GOT3 (cell line): Measurements from ENCODE around the gene IL2RG.

Source experiments
- DNase-seq: peaks from one replicate; lab custom pipeline; 2025; ENCODE audit warnings: mixed read lengths; lab: John Stamatoyannopoulos, UW

IL2RG gene

DNA sequence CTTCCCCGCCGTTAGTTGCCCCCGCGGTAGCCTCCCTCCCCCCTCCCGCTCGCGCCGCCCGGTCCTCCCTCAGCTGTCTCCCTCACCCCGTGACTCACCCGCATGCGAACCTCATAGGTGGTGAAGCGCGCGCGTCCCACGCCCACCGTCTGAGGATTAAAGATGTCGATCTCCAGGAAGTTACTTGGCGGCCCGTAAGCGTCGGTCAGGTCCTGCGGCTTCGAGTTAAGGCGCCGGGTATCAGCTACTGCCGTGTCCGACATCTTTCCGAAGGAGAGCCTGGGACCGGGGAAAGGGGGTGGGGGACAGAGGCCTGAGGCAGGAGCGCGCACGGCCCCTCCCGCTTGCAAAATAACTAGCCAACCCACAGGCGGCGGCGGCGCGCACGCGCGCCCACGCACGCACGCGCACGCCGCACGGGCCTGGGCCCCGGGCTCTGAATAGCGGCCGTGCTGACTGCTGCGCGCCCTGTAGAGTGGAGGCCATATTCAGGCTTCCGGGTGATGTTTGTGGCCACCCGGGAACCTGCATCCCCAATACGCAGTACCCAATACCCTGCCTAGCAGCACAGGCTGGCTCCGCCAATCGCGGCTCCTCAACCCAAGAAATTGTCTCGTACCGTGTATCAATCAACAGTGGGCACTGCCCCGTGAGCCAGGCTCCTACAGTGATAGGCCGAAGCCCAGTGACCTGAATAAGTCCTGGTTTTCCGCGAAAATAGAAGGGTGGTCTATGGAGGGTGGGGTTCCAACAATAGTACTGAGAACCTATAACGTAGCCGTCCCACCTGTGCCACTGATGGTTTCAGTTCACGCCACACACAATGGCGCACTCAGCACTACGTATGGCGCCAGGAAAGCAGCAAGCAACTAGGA lies 43.1 kb downstream of the IL2RG start, which contains the start of gene SNX12:
Gene SNX12 (minus strand): TSS at position 291 of the 875 bp plus-strand sequence. CDS start 28 bp downstream, at position 263.
- peak; percentile 73 for DNase-seq

DNA sequence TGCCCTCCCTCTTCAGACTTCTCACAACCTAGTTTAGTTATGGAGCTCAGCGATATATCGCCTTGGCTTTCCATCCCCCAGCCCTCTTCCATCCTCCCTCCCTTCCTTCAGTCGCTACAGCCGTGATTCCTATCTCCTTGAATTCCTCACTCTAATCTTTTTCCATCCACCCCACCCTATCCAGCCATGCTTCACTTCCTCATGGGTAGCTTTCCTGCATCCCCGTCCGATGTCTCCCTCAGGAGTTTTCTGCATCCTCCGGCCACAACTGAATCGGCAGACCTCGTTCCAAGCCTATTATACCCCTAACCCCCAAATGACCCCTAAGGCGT lies 43.7 kb downstream of the IL2RG start:
- no peak for DNase-seq

DNA sequence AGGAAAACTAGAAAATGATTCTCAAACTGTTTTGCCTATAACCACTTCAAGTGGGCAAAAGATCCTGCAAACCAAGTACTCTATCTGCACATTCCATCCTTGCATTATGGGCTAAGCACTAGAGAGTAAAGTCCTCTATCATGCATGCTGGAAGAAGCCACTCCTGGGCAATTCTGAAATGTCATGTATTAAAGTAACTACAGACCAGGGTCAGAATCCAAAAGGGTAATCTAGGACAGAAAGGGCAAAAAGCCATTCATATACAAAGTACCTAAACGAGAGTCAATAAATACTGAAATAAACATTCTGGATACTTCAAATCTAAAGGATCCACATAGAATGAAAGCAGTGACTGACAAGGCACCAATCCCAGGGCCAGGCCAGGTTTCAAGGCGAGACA lies 44.3 kb downstream of the IL2RG start:
- no peak for DNase-seq

DNA sequence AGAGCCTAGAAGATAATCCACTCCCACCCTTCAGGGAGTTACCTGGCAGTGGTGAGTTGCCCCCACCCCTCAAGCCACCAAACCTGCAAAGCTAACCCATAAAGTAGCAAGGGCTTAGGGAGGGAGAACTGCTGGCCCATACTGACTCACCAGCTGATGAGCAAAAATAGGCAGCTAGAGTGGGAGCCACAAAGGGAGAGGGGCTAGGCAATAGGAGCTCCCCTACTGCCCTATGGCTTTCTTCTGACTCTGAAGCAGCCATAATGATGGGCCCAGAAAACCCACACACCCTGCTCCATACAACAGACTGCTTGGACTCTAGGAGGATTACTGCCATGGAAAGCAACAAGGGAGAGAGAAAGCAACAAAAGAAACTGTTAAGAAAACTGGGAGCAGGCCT lies 51.2 kb downstream of the IL2RG start:
- no peak for DNase-seq

DNA sequence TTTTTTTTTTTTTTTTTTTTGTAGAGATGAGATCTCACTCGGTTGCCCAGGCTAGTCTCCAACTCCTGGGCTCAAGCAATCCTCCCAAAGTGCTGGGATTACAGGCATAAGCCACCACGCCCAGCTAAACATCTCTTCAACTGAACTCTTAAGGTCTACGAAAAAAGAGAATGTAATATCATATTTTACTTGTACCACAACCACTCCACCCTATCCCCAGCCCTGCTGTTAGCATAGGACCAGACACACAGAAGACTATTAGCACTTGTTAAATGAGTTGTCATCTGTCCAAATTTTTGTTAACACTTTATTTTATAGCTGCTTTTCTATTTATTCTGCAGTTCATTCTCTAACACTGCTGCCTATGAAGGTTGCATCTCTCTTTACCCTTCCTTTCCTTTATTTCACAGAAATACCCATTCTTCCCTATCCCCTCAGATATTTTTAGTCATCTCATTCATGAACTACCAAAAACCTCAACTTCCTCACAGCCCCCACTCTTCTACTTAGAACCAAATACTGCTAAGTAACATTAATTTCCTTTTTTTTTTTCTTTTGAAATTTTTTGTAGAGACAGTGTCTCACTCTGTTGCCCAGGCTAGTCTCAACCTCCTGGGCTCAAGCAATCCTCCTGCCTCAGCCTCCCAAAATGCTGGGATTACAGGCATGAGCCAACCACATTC lies 53.4 kb downstream of the IL2RG start:
- no peak for DNase-seq
